K562 (cell line): ENCODE data around the gene RYR1. TPM values are rescaled to one million over a fixed set of nuclear protein-coding genes. Genes with fewer than 3 reads are reported as not detected.

Experiments
- ATAC-seq: fragments of 200-7000 bp; cut with Tn5 transposase; 3 replicates; pipeline ENCODE4 v1.9.1; 2020; ENCODE audit warnings: moderate library complexity
- BruUV-seq: library from RNA; stranded (reverse); fragments of 400-500 nt; replicated peaks from 2 replicates; lab custom pipeline; 2021; lab: Mats Ljungman, UMichigan
- CTCF ChIA-PET: fragments of 300-600 bp; formaldehyde crosslinking; extraction: SDS; loops from one replicate; lab custom pipeline; 2021; ENCODE audit warnings: low intra/inter-chr PET ratio; lab: Yijun Ruan, JAX
- POLR2A ChIA-PET: fragments of 300-600, 350-650 bp; sonication (Branson Sonifier 250); formaldehyde crosslinking; extraction: SDS; loops from one replicate; lab custom pipeline; 2021; ENCODE audit warnings: antibody characterized with exemption, inconsistent platforms; lab: Yijun Ruan, JAX
- DNase-seq, 4 experiments: peaks; one replicate each; pipeline versions ENCODE4 v3.0.0 to v3.0.0-alpha.2; 2011 to 2018; ENCODE audit warnings: low spot score in 3 of 4, mixed read lengths in 3 of 4; ENCODE audit errors: extremely low read depth in 1 of 4
- FAIRE-seq: peaks from 2 replicates; lab custom pipeline; 2011; peaks lifted over from hg19 to GRCh38; lab: Jason Lieb, UNC
- H2AFZ ChIP-seq: 2 replicates; pipeline ENCODE4 v1.6.0; 2011; ENCODE audit warnings: low read depth, low read length, control low read depth, inconsistent platforms
- H3K27ac ChIP-seq: fragments of 200-600 bp; 3 replicates; pipeline ENCODE4 v1.8.0; 2011; ENCODE audit warnings: low read depth, mild to moderate bottlenecking, control low read depth, inconsistent platforms, low read length, moderate library complexity, mixed read lengths; ENCODE audit errors: extremely low read depth
- H3K27me3 ChIP-seq, 2 experiments: fragments of 300-600 bp in 1 of 2; 2 replicates in 1 of 2; 3 replicates in 1 of 2; pipeline versions ENCODE4 v1.6.0 to v1.8.0; 2011; ENCODE audit warnings: inconsistent platforms in 2 of 2, low read length in 2 of 2, mild to moderate bottlenecking in 1 of 2, mixed read lengths in 1 of 2, moderate library complexity in 1 of 2; ENCODE audit not compliant: control insufficient read depth in 2 of 2, insufficient read depth in 2 of 2
- H3K36me3 ChIP-seq: fragments of 300-600 bp; 3 replicates; pipeline ENCODE4 v1.8.0; 2011; ENCODE audit warnings: mild to moderate bottlenecking, low read length, inconsistent platforms; ENCODE audit not compliant: control insufficient read depth, insufficient read depth
- H3K4me1 ChIP-seq, 2 experiments: fragments of 200-600 bp in 1 of 2; replicated peaks in 1 of 2; 2 replicates in 1 of 2; 3 replicates in 1 of 2; pipeline versions ENCODE4 v1.5.1 to v1.8.0; 2011; ENCODE audit warnings: inconsistent platforms in 2 of 2, low read length in 2 of 2, mild to moderate bottlenecking in 1 of 2, mixed read lengths in 1 of 2, moderate library complexity in 1 of 2; ENCODE audit not compliant: control insufficient read depth in 2 of 2, insufficient read depth in 2 of 2
- H3K4me2 ChIP-seq: 2 replicates; pipeline ENCODE4 v1.6.1; 2011; ENCODE audit warnings: low read length, control low read depth, inconsistent platforms, mixed read lengths; ENCODE audit not compliant: insufficient read depth
- H3K4me3 ChIP-seq: fragments of 200-600 bp; sonication (generic), shearing (Covaris generic); 2 replicates; pipeline ENCODE4 v1.5.1; 2016; ENCODE audit warnings: control low read depth, inconsistent platforms
- H3K79me2 ChIP-seq: fragments of 200-600 bp; 3 replicates; pipeline ENCODE4 v1.8.0; 2011; ENCODE audit warnings: low read length, inconsistent platforms; ENCODE audit not compliant: control insufficient read depth, insufficient read depth
- H3K9ac ChIP-seq, 2 experiments: 2 replicates each; pipeline versions ENCODE4 v1.6.0 to v1.6.1; 2011; ENCODE audit warnings: low read depth in 2 of 2, low read length in 2 of 2, control low read depth in 1 of 2, inconsistent platforms in 1 of 2, mild to moderate bottlenecking in 1 of 2, mixed read lengths in 1 of 2; ENCODE audit not compliant: insufficient read depth in 1 of 2
- H3K9me1 ChIP-seq: one replicate; pipeline ENCODE4 v1.6.0; 2011; ENCODE audit warnings: inconsistent platforms, mild to moderate bottlenecking, low read length, moderate library complexity; ENCODE audit not compliant: control insufficient read depth, insufficient read depth
- H3K9me3 ChIP-seq: replicated peaks from 2 replicates; pipeline ENCODE4 v1.5.1; 2011; ENCODE audit warnings: low read depth, low read length, inconsistent platforms; ENCODE audit not compliant: control insufficient read depth, insufficient read depth
- H4K20me1 ChIP-seq: replicated peaks from 2 replicates; pipeline ENCODE4 v1.6.1; 2011; ENCODE audit warnings: low read length, inconsistent platforms, mixed read lengths; ENCODE audit not compliant: control insufficient read depth, insufficient read depth
- BRCA1 ChIP-seq, 2 experiments: fragments of 450-650 bp in 1 of 2; sonication (generic) in 1 of 2; formaldehyde crosslinking in 1 of 2; IDR thresholded peaks; 2 replicates each; pipeline versions ENCODE4 v1.5.0 to v1.6.1; 2017 to 2020; ENCODE audit warnings: mild to moderate bottlenecking in 1 of 2, missing genetic modification reagents in 1 of 2
- CBFA2T2 ChIP-seq: fragments of 450-650 bp; conservative IDR thresholded peaks from 2 replicates; pipeline ENCODE4 v1.6.1; 2017; ENCODE audit warnings: mild to moderate bottlenecking
- DACH1 ChIP-seq: fragments of 450-650 bp; IDR thresholded peaks from 2 replicates; pipeline ENCODE4 v1.6.1; 2018; ENCODE audit not compliant: partially characterized antibody
- FUS ChIP-seq: fragments of 200-400 bp; formaldehyde crosslinking; optimal IDR thresholded peaks from 2 replicates; pipeline ENCODE3; 2017; ENCODE audit warnings: low read depth, low read length
- GTF2B ChIP-seq: IDR thresholded peaks from 2 replicates; pipeline ENCODE4 v1.6.1; 2011; ENCODE audit not compliant: insufficient read length; ENCODE audit errors: extremely low read depth
- JUN ChIP-seq, 2 experiments: sonication (generic) in 1 of 2; formaldehyde crosslinking in 1 of 2; IDR thresholded peaks; 2 replicates each; pipeline versions ENCODE4 v1.6.1 to v1.8.0; 2012 to 2022; ENCODE audit warnings: borderline replicate concordance in 2 of 2, mild to moderate bottlenecking in 2 of 2, improper control_type of control experiment in 1 of 2, low read depth in 1 of 2, low read length in 1 of 2, missing genetic modification reagents in 1 of 2
- KLF6 ChIP-seq: fragments of 250-450 bp; sonication (Bioruptor Pico); IDR thresholded peaks from 2 replicates; pipeline ENCODE4 v1.4.0; 2020; ENCODE audit warnings: mild to moderate bottlenecking, moderate library complexity, borderline replicate concordance
- PCBP1 ChIP-seq: fragments of 200-400 bp; formaldehyde crosslinking; IDR thresholded peaks from 2 replicates; pipeline ENCODE4 v1.6.1; 2018; ENCODE audit warnings: mild to moderate bottlenecking, low read depth, low read length; ENCODE audit not compliant: poor library complexity, severe bottlenecking
- SIX5 ChIP-seq, 2 experiments: IDR thresholded peaks; 2 replicates each; pipeline ENCODE4 v1.6.1; 2011; ENCODE audit warnings: low read length in 2 of 2, borderline replicate concordance in 1 of 2, low read depth in 1 of 2, mild to moderate bottlenecking in 1 of 2, moderate library complexity in 1 of 2; ENCODE audit not compliant: insufficient read depth in 1 of 2
- TEAD4 ChIP-seq, 2 experiments: sonication (generic) in 1 of 2; formaldehyde crosslinking in 1 of 2; IDR thresholded peaks; 2 replicates each; pipeline versions ENCODE4 v1.6.1 to v1.8.0; 2012 to 2022; ENCODE audit warnings: borderline replicate concordance in 1 of 2, inconsistent platforms in 1 of 2, low read length in 1 of 2, mild to moderate bottlenecking in 1 of 2, missing genetic modification reagents in 1 of 2
- ZNF511 ChIP-seq: sonication (generic); formaldehyde crosslinking; IDR thresholded peaks from 2 replicates; pipeline ENCODE4 v1.8.0; 2022; ENCODE audit warnings: mild to moderate bottlenecking, missing genetic modification reagents
- ZNF589 ChIP-seq: fragments of 200-800 bp; sonication (Bioruptor generic); IDR thresholded peaks from 2 replicates; pipeline ENCODE4 v1.6.1; 2016; ENCODE audit warnings: low read depth, missing genetic modification characterization, missing compliant biosample characterization
- WGBS: fragments of 100-300 bp; shearing (Covaris generic); methylation state at CpG from one replicate; pipeline ENCODE4 v1.1.6; 2016; ENCODE audit warnings: low coverage, mixed read lengths; ENCODE audit not compliant: insufficient coverage; ENCODE audit errors: missing lambda C conversion rate; 5-methylcytosine and 5-hydroxymethylcytosine counted together
- in situ Hi-C: fragments of 300-500 bp; cut with MboI; formaldehyde crosslinking; loops from 4 replicates; pipeline ENCODE4 v1.15.0; 2018; ENCODE audit warnings: inconsistent platforms, mixed read lengths
- intact Hi-C: fragments of 100-400 bp; cut with micrococcal nuclease; formaldehyde crosslinking; loops from 2 replicates; pipeline ENCODE4 v1.14.2; 2022
- polyA plus RNA-seq, 8 experiments: library from polyadenylated mRNA; depleted of rRNA in 4 of 8; stranded (reverse) in 5 of 8; unstranded in 3 of 8; fragments of >200 nt; fragmentation: Nextera tagmentation in 2 of 8; fragmentation: Illumina TruSeq in 1 of 8; extraction: Ambion mirVana in 2 of 8; extraction: Trizol in 1 of 8; gene quantifications; 2 replicates each; pipeline versions ENCODE4 v1.2.1 to v1.2.3, GENCODE V29; 2011 to 2014; ENCODE audit warnings: inconsistent platforms in 1 of 8, missing spikeins in 1 of 8
- total RNA-seq, 7 experiments: library from RNA; depleted of rRNA in 6 of 7; stranded (reverse); fragments of >200 nt in 6 of 7; fragmentation: Illumina TruSeq in 2 of 7; extraction: Trizol in 2 of 7; gene quantifications; 2 replicates each; pipeline versions ENCODE4 v1.2.1 to v1.2.3, GENCODE V29; 2011 to 2021; ENCODE audit warnings: low replicate concordance in 1 of 7

RYR1 gene
- total and polyA plus RNA-seq, 9 of the 15 experiments (the other 6 are each of a cell fraction or from before 2014, with no cell fraction given): 0.11 to 7.4 (median 3.7) TPM

- BruUV-seq: no TSS peak
- Histone ChIP-seq H3K27ac (no peak overlapping the region), H3K27me3 (no peaks in the 10 kb centered on the region), H4K20me1 (no peaks in the 10 kb centered on the region), H3K9ac (no peak overlapping the region), H3K36me3 (peaks cover 34% of the 10 kb centered on the region; the same call in 1 of the 3 replicates), H3K4me3 (no peak overlapping the region), H3K79me2 (no peaks in the 10 kb centered on the region), H3K9me1 (no peaks in the 10 kb centered on the region), H3K9me3 (no peaks in the 10 kb centered on the region), H3K4me2 (no peak overlapping the region), H3K4me1 (peaks cover 0 to 4% of the 10 kb centered on the region in 2 experiments; a peak in 1 of 5 replicates), H2AFZ (no peak overlapping the region)
- ChIA-PET CTCF (no interaction called here), POLR2A (no interaction called here)
- TF ChIP-seq KLF6 (CRISPR knock-in tag): no peak
- no peak for TF ChIP-seq CBFA2T2
- TF ChIP-seq ZNF511 (CRISPR knock-in tag): no peak
- no peak for TF ChIP-seq GTF2B
- TF ChIP-seq DACH1: no peak
- TF ChIP-seq BRCA1 (IDR thresholded peaks at IDR 0.05): no peak
- TF ChIP-seq BRCA1 (CRISPR knock-in tag; IDR thresholded peaks at IDR 0.05): no peak
- no peak for TF ChIP-seq JUN (IDR thresholded peaks at IDR 0.05; ENCODE audit: borderline replicate concordance, low read depth, low read length)
- no peak for TF ChIP-seq JUN (CRISPR knock-in tag; IDR thresholded peaks at IDR 0.05; ENCODE audit: borderline replicate concordance)
- TF ChIP-seq PCBP1: no peak
- TF ChIP-seq ZNF589 (CRISPR knock-in tag): no peak
- TF ChIP-seq FUS: no peak
- no peak for TF ChIP-seq TEAD4 (IDR thresholded peaks at IDR 0.05; ENCODE audit: low read length)
- TF ChIP-seq TEAD4 (CRISPR knock-in tag; IDR thresholded peaks at IDR 0.05; ENCODE audit: borderline replicate concordance): no peak
- TF ChIP-seq SIX5 (IDR thresholded peaks at IDR 0.05; ENCODE audit: borderline replicate concordance in 1 of 2, insufficient read depth in 1 of 2, low read depth in 1 of 2, low read length in 2 of 2): no peak
- intact Hi-C loops (no loop called here), in situ Hi-C loops (no loop called here)
- ATAC-seq (no peak), FAIRE-seq (no peak), DNase-seq (no peak)
- WGBS: 79% methylated on average over 13 of the region's 21 CpGs
Measured at GRCh38 chr19:38494379-38494778, 60.9 kb downstream of the RYR1 start.
